ENCODE measurements around the gene FBXL15.

DNA sequence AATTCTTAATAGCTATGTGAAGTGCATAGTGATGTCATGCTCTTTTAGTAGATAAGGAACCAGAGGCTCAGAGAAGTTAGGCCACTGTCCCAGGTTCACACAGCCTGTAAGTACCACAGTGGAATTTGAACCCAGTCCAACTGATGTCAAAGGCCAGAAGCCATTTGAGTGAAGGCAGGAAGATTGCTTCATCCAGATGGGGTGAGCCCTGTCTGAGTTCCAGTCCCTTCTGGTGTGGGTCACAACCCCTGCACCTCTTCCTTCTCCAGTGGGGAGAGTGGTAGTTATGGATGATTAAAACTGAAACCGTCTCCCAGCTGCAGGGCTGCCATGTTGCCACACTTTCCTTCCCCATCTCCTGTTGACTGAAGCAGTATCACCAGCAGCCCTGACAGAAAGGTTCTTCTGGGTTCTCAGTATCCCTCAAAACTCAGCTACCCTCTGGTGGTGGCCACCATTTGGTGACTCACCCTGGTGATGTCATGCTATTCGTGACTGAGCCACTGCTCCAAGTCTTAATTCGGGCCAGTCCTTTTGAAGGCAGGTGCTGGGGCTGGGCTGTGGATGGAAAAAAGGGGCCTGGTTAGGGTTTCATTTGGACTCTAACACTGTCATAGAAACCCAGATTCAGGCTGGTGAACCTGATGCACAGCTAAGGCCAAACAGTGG is 32.2 kb downstream of the FBXL15 start:
- TF ChIP-seq, protein P1, sequence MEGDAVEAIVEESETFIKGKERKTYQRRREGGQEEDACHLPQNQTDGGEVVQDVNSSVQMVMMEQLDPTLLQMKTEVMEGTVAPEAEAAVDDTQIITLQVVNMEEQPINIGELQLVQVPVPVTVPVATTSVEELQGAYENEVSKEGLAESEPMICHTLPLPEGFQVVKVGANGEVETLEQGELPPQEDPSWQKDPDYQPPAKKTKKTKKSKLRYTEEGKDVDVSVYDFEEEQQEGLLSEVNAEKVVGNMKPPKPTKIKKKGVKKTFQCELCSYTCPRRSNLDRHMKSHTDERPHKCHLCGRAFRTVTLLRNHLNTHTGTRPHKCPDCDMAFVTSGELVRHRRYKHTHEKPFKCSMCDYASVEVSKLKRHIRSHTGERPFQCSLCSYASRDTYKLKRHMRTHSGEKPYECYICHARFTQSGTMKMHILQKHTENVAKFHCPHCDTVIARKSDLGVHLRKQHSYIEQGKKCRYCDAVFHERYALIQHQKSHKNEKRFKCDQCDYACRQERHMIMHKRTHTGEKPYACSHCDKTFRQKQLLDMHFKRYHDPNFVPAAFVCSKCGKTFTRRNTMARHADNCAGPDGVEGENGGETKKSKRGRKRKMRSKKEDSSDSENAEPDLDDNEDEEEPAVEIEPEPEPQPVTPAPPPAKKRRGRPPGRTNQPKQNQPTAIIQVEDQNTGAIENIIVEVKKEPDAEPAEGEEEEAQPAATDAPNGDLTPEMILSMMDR (IDR thresholded peaks at IDR 0.05), result no peak
- TF ChIP-seq POLR2A (IDR thresholded peaks at IDR 0.05), result no peak

Data from Peyer's patch (tissue), 4 donors.